RWPE1 (cell line): Measurements from ENCODE around the gene LHFPL3.

Source experiments
- CTCF ChIA-PET: fragments of 350-600 bp; sonication (Branson Sonifier 250); formaldehyde crosslinking; extraction: SDS; loops from one replicate; lab custom pipeline; 2021; lab: Yijun Ruan, JAX
- POLR2A ChIA-PET: fragments of 400-600 bp; formaldehyde crosslinking; extraction: SDS; loops from one replicate; lab custom pipeline; 2020; ENCODE audit warnings: antibody characterized with exemption; ENCODE audit not compliant: low non-redundant PET; lab: Yijun Ruan, JAX
- DNase-seq: peaks from one replicate; pipeline ENCODE4 v3.0.0; 2012; ENCODE audit warnings: low spot score
- H3K27ac ChIP-seq: fragments of 450-650 bp; 2 replicates; pipeline ENCODE4 v1.5.1; 2017
- TF ChIP-seq, protein P1 (sequence below): fragments of 450-650 bp; conservative IDR thresholded peaks from 2 replicates; pipeline ENCODE4 v1.5.1; 2017; ENCODE audit warnings: low read depth, mild to moderate bottlenecking

The LHFPL3 gene

DNA sequence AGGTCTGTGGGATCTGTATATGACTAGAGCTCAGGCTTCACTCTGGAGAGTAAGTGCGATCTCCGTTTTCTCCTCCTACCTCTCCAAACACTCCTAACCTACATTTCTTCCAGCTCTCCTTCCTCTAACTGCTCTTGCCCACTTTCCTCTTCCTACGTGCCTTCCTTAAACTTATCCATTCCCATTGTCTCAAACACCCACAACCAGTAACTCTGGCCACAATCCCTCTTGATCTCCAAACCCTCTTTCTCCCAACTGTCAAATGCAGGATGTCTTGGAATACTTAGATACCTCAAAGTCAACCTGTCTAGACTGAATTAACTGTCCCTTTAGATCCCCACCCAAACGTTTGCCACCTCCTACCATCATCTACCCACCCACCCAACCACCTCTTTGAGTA lies 471.9 kb downstream of the LHFPL3 start:
- TF ChIP-seq, protein P1, sequence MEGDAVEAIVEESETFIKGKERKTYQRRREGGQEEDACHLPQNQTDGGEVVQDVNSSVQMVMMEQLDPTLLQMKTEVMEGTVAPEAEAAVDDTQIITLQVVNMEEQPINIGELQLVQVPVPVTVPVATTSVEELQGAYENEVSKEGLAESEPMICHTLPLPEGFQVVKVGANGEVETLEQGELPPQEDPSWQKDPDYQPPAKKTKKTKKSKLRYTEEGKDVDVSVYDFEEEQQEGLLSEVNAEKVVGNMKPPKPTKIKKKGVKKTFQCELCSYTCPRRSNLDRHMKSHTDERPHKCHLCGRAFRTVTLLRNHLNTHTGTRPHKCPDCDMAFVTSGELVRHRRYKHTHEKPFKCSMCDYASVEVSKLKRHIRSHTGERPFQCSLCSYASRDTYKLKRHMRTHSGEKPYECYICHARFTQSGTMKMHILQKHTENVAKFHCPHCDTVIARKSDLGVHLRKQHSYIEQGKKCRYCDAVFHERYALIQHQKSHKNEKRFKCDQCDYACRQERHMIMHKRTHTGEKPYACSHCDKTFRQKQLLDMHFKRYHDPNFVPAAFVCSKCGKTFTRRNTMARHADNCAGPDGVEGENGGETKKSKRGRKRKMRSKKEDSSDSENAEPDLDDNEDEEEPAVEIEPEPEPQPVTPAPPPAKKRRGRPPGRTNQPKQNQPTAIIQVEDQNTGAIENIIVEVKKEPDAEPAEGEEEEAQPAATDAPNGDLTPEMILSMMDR, result no peak
- ChIA-PET POLR2A (no interaction called here), CTCF (no interaction called here)
- H3K27ac ChIP-seq, result no peak overlapping the region
- no peak for DNase-seq

- TF ChIP-seq, protein P1, result no peak
- H3K27ac ChIP-seq, result no peak overlapping the region
- DNase-seq, result no peak
- CTCF ChIA-PET, result interaction anchor here (0.9 kb wide), 1 partner anchor 9 kb away, joined by 4 read pairs; no protein-coding TSS in a partner anchor
- POLR2A ChIA-PET, result no interaction called here
Measured at GRCh38 chr7:104801022-104801421, 472.6 kb downstream of the LHFPL3 start.

- no peak for DNase-seq
- no peak overlapping the region for H3K27ac ChIP-seq
- CTCF ChIA-PET, result no interaction called here
- POLR2A ChIA-PET, result no interaction called here
- TF ChIP-seq, protein P1, result no peak
Measured at GRCh38 chr7:104803931-104804330, 475.5 kb downstream of the LHFPL3 start.

- TF ChIP-seq, protein P1, result no peak
- DNase-seq, result no peak
- H3K27ac ChIP-seq, result no peak overlapping the region
- ChIA-PET POLR2A (no interaction called here), CTCF (no interaction called here)
Measured at GRCh38 chr7:104804696-104805095, 476.3 kb downstream of the LHFPL3 start.

- ChIA-PET POLR2A (no interaction called here), CTCF (no interaction called here)
- no peak overlapping the region for H3K27ac ChIP-seq
- TF ChIP-seq, protein P1, result no peak
- no peak for DNase-seq
Measured at GRCh38 chr7:104805449-104806317, 477.3 kb downstream of the LHFPL3 start.

DNA sequence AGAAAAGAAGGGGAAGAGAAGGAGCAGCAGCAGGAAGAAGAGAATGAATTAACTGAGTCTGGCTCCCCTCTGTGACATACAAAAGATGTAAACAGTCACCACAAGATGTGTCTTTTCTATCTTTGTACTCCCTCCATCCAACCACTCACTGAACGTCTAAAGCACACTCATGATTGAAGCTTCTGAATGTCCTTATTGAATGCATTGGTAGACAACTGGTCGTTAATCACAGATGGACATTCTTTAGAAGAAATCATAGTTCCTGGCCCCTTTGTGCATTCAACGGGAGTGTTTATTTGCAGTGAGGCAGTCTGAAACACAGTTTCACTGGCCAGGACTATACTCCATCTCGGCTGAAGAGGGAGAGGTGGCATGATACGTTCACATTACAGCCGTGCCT lies 479.3 kb downstream of the LHFPL3 start:
- POLR2A ChIA-PET, result no interaction called here
- CTCF ChIA-PET, result no interaction called here
- no peak overlapping the region for H3K27ac ChIP-seq
- TF ChIP-seq, protein P1, result no peak
- no peak for DNase-seq
